ENCODE measurements around the gene GCM1. TPM values are rescaled to one million over a fixed set of nuclear protein-coding genes. Genes with fewer than 3 reads are reported as not detected.

Gene GCM1
- polyA plus RNA-seq, 1 donor from 2014 or later: not detected

- TF ChIP-seq SMC3 (conservative IDR thresholded peaks at IDR 0.05; ENCODE audit: poor library complexity): no peak
- no peak for TF ChIP-seq RAD21 (conservative IDR thresholded peaks at IDR 0.05)
- TF ChIP-seq POLR2AphosphoS5 (IDR thresholded peaks at IDR 0.05): no peak
- no peaks in the 10 kb centered on the region for H3K36me3 ChIP-seq (ENCODE audit: insufficient read depth, low read length)
- H3K27ac ChIP-seq (ENCODE audit: low read length): no peak overlapping the region
- no peaks in the 10 kb centered on the region for H3K79me2 ChIP-seq (replicated peaks; ENCODE audit: insufficient read depth, low read length)
- H3K27me3 ChIP-seq (ENCODE audit: insufficient read depth, low read depth, low read length): no peaks in the 10 kb centered on the region
- H3K4me3 ChIP-seq (ENCODE audit: low read length): no peak overlapping the region
- no peaks in the 10 kb centered on the region for H3K9me3 ChIP-seq (ENCODE audit: low read length)
- H3K9ac ChIP-seq (ENCODE audit: low read length): no peak overlapping the region
- no peaks in the 10 kb centered on the region for H4K20me1 ChIP-seq (ENCODE audit: insufficient read depth)
- no peaks in the 10 kb centered on the region for H3K9me2 ChIP-seq (ENCODE audit: insufficient read depth, low read length)
- no peak overlapping the region for H3K4me2 ChIP-seq (ENCODE audit: low read length)
- H3F3A ChIP-seq (ENCODE audit: insufficient read depth, low read length, poor library complexity, severe bottlenecking): no peaks in the 10 kb centered on the region
- no peak overlapping the region for H2AFZ ChIP-seq (ENCODE audit: low read depth, low read length)
Measured at GRCh38 chr6:53172468-53172803, 23.8 kb upstream of the GCM1 start.

GRCh38 chr6:53171605-53172467, 23.2 kb upstream of the GCM1 start:
- Histone ChIP-seq H3K4me3 (ENCODE audit: low read length) (no peak overlapping the region), H3K27ac (ENCODE audit: low read length) (no peak overlapping the region), H3K4me2 (ENCODE audit: low read length) (no peak overlapping the region), H3K9me2 (ENCODE audit: insufficient read depth, low read length) (no peaks in the 10 kb centered on the region), H2AFZ (ENCODE audit: low read depth, low read length) (no peak overlapping the region), H3K27me3 (ENCODE audit: insufficient read depth, low read depth, low read length) (no peaks in the 10 kb centered on the region), H3K79me2 (replicated peaks; ENCODE audit: insufficient read depth, low read length) (no peaks in the 10 kb centered on the region), H4K20me1 (ENCODE audit: insufficient read depth) (no peaks in the 10 kb centered on the region), H3K36me3 (ENCODE audit: insufficient read depth, low read length) (no peaks in the 10 kb centered on the region), H3F3A (ENCODE audit: insufficient read depth, low read length, poor library complexity, severe bottlenecking) (no peaks in the 10 kb centered on the region), H3K9ac (ENCODE audit: low read length) (no peak overlapping the region), H3K9me3 (ENCODE audit: low read length) (no peaks in the 10 kb centered on the region)
- TF ChIP-seq SMC3 (conservative IDR thresholded peaks at IDR 0.05; ENCODE audit: poor library complexity) (peak; percentile 98), POLR2AphosphoS5 (IDR thresholded peaks at IDR 0.05) (no peak), REST (IDR thresholded peaks at IDR 0.05; ENCODE audit: borderline replicate concordance) (no peak), CTCF (IDR thresholded peaks at IDR 0.05; ENCODE audit: poor library complexity, severe bottlenecking) (peak; percentile 99), RAD21 (conservative IDR thresholded peaks at IDR 0.05) (peak; percentile 93), MXI1 (conservative IDR thresholded peaks at IDR 0.05; ENCODE audit: poor library complexity, severe bottlenecking) (no peak), EZH2 (IDR thresholded peaks at IDR 0.05; ENCODE audit: borderline replicate concordance, insufficient read depth, low read length, poor library complexity, severe bottlenecking) (no peak)
